ENCODE measurements around the gene PLXNA2.
A peak's percentile ranks its signal among the peaks of the same experiment; 100 is the strongest.

The PLXNA2 gene

GRCh38 chr1:208107425-208108212 lies 136.6 kb downstream of the PLXNA2 start:
- no peak for TF ChIP-seq CSRNP3 (CRISPR knock-in tag; IDR thresholded peaks at IDR 0.05)
- 0 out of 2 replicates have a peak, but pooled peaks have one; percentile 47 for TF ChIP-seq PATZ1 (CRISPR knock-in tag; IDR thresholded peaks at IDR 0.05; ENCODE audit: borderline replicate concordance)
- ATAC-seq: peak; percentile 93

DNA sequence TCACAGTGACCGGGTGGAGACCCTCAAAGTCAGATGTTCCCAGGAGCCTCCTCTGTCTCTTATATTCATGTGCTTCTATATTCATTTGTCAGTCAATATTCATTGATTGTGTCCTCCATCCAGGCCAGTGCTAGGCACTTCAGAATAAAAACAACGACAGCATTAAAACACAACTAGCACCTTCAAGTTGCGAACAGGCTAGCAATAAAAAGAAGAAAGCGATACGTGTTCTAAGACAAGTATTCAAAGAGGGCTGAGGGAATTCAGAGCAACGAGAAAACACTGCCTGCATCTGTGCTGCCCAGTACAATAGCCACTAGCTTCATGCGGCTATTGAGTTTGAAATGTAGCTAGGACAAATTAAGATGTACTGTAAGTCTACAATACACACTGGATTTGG lies 138.0 kb downstream of the PLXNA2 start:
- TF ChIP-seq CREB5 (CRISPR knock-in tag; IDR thresholded peaks at IDR 0.05; ENCODE audit: low read depth) (no peak), ZNF565 (CRISPR knock-in tag; conservative IDR thresholded peaks at IDR 0.05; ENCODE audit: low read depth) (no peak), SNAI2 (CRISPR knock-in tag; IDR thresholded peaks at IDR 0.05) (no peak), ZFP30 (CRISPR knock-in tag; IDR thresholded peaks at IDR 0.05) (no peak), ZNF8 (CRISPR knock-in tag; IDR thresholded peaks at IDR 0.05) (no peak), BACH2 (CRISPR knock-in tag; IDR thresholded peaks at IDR 0.05; ENCODE audit: borderline replicate concordance) (no peak), OSR1 (CRISPR knock-in tag; IDR thresholded peaks at IDR 0.05) (no peak), RARB (CRISPR knock-in tag; IDR thresholded peaks at IDR 0.05) (no peak), ESRRG (CRISPR knock-in tag; IDR thresholded peaks at IDR 0.05) (no peak), PPARA (CRISPR knock-in tag; IDR thresholded peaks at IDR 0.05; ENCODE audit: borderline replicate concordance) (no peak), TSHZ2 (CRISPR knock-in tag; IDR thresholded peaks at IDR 0.05) (no peak), TCF4 (CRISPR knock-in tag; IDR thresholded peaks at IDR 0.05; ENCODE audit: borderline replicate concordance) (no peak), ARNTL (CRISPR knock-in tag; IDR thresholded peaks at IDR 0.05; ENCODE audit: borderline replicate concordance, low read depth) (no peak), CSDC2 (CRISPR knock-in tag; IDR thresholded peaks at IDR 0.05) (no peak), ZC3H10 (CRISPR knock-in tag; IDR thresholded peaks at IDR 0.05) (no peak), ZFP3 (CRISPR knock-in tag; IDR thresholded peaks at IDR 0.05) (no peak), PATZ1 (CRISPR knock-in tag; IDR thresholded peaks at IDR 0.05; ENCODE audit: borderline replicate concordance) (no peak), CSRNP3 (CRISPR knock-in tag; IDR thresholded peaks at IDR 0.05) (no peak)
- TF ChIP-seq, protein P1, sequence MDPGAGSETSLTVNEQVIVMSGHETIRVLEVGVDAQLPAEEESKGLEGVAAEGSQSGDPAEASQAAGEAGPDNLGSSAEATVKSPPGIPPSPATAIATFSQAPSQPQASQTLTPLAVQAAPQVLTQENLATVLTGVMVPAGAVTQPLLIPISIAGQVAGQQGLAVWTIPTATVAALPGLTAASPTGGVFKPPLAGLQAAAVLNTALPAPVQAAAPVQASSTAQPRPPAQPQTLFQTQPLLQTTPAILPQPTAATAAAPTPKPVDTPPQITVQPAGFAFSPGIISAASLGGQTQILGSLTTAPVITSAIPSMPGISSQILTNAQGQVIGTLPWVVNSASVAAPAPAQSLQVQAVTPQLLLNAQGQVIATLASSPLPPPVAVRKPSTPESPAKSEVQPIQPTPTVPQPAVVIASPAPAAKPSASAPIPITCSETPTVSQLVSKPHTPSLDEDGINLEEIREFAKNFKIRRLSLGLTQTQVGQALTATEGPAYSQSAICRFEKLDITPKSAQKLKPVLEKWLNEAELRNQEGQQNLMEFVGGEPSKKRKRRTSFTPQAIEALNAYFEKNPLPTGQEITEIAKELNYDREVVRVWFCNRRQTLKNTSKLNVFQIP (CRISPR knock-in tag; IDR thresholded peaks at IDR 0.05; ENCODE audit: borderline replicate concordance, low read depth): no peak
- ATAC-seq: no peak
